ENCODE results near the gene ITPKB. TPM values are rescaled to one million over a fixed set of nuclear protein-coding genes. Genes with fewer than 3 reads are reported as not detected.
"Not testable (repeated sequence)": the region's sequence is repeated elsewhere in the genome, so short reads cannot be mapped to it uniquely, and the experiment has no call there.

ITPKB gene
- total RNA-seq, 2 experiments from 2014 or later, result 40.9 to 43.4 TPM

DNA sequence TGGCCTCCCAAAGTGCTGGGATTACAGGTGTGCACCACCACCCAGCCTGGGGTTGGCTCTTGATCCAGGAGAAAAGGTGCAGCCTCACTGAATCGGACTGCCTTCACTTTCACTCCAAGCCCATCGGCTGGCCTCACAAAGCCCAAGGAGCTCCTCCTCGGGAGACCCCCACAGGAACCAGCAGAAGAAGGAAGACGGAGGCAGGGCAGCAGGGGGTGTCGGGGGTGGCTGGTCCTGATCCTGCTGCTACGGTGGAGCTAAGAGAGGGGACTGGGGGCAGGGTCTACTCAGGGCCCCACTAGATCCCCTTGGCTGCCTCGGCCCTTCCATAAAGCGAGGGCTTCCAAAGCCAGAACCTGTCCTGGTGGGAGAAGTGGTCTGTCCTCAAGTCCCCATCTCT is 96.7 kb downstream of the ITPKB start:
- H3K4me1 Mint-ChIP-seq, result peaks cover 39% of the 10 kb centered on the region
- H3K36me3 Mint-ChIP-seq, result peaks cover 12% of the 10 kb centered on the region
- H3K27ac Mint-ChIP-seq, result peak overlapping the region; percentile 28
- DNase-seq (no peak), ATAC-seq (no peak)
- H3K27me3 Mint-ChIP-seq, result no peaks in the 10 kb centered on the region
- CTCF ChIA-PET, result interaction anchor here (0.9 to 3.7 kb wide), 5 partner anchors 9 to 186 kb away, joined by 3 to 16 read pairs (median 8); no protein-coding TSS in a partner anchor
- H3K4me3 Mint-ChIP-seq, result no peak overlapping the region
- no peaks in the 10 kb centered on the region for H3K9me3 Mint-ChIP-seq (ENCODE audit: low read depth)

DNA sequence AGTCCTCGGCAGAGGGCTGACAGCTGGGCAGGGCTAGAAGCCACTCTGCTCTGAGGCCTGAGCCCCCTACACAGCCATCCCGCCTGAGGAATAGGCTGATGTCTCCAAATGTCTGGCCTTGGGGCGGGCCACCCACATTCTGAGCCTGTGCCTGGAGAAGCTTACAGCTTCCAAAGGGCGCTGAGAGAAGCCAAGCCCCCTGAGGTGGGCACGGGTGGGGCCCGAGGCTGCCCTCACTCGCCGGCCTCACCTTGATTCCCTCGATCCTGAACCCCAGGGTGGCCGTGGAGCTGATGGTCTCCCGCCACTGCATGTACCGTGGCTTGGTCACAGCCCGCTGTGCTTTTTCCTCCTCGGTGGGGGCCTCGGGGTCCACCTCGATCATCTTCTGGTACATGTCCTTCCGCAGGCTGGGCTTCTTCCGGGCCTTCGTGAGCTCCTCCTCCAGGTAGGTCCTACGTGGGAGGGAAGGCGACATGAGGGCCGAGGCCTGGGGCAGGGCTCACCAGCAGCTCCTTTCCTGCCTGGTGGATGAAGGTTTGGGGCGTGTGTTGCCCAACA is 97.3 kb downstream of the ITPKB start:
- ATAC-seq (no peak), DNase-seq (no peak)
- no peaks in the 10 kb centered on the region for H3K27me3 Mint-ChIP-seq
- peaks cover 12% of the 10 kb centered on the region for H3K36me3 Mint-ChIP-seq
- peaks cover 40% of the 10 kb centered on the region for H3K4me1 Mint-ChIP-seq
- CTCF ChIA-PET, result interaction anchor here (0.7 to 3.7 kb wide), 9 partner anchors 8 to 95 kb away, joined by 3 to 16 read pairs (median 3); no protein-coding TSS in a partner anchor
- H3K27ac Mint-ChIP-seq, result no peak overlapping the region
- no peaks in the 10 kb centered on the region for H3K9me3 Mint-ChIP-seq (ENCODE audit: low read depth)
- no peak overlapping the region for H3K4me3 Mint-ChIP-seq

DNA sequence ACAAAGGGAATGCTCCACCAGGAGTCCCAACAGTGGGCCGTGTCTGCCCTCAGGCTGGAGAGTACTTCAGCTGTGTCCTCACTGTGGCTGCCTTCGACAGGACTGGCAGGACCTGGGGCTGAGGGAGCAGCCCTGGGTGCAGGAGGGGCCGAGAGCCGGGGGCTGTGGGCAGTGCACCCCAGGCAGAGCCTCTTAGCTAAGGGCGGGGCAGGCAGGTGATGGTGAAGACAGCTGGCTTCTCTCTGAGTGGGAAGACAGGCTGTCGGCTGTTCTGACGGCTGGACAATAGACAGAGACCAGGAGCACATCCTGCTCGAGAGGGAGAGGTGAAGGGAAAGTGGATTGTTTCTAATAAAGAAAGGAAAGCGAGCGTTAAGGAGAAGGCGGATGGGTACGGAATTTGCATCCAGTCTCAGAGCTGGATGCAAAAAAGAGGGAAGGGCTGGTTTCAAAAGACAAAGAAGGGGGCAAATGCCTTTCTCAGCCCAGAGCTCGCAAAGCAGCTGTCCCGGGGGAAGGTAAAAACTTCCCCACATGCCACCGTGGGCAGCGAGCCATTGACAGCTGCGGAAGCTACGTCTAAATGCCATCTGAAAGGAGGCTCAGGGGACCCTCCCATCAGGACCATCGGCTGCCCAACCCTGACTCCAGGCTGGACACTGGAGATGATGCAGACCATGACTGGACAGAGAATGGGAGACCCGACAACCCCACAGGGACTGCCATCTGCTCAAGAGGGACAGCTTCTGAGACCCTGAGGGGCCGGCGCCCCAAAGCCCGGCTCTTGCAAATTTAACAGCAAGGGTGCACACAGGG is 98.6 kb downstream of the ITPKB start:
- CTCF ChIA-PET, result interaction anchor here (0.6 to 3.7 kb wide), 7 partner anchors 7 to 387 kb away, joined by 3 to 16 read pairs (median 5); no protein-coding TSS in a partner anchor
- H3K4me1 Mint-ChIP-seq, result peaks cover 38% of the 10 kb centered on the region
- no peak overlapping the region for H3K27ac Mint-ChIP-seq
- DNase-seq (no peak), ATAC-seq (no peak)
- no peaks in the 10 kb centered on the region for H3K9me3 Mint-ChIP-seq (ENCODE audit: low read depth)
- no peak overlapping the region for H3K4me3 Mint-ChIP-seq
- peaks cover 11% of the 10 kb centered on the region for H3K36me3 Mint-ChIP-seq
- H3K27me3 Mint-ChIP-seq, result no peaks in the 10 kb centered on the region

DNA sequence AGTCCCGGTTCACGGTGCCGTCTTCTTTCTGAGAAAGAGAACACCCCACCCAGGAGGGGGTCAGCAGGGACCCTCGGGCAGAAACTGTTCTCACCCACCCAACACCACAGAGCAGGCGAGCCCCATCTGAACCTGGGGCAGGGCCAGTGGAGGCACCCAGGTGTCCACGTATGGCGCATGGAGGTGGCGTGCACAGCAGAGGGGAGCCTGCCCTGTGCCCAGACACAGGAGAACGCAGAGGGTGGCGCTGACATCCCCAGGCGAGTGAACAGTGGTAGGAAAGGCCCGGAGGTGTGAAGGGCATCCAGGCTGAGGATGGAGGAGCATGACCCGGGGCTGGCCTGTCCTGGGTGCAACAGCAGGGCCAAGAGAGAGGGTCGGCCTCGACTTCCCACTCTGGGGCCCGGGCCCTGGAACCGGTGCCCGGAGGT is 99.4 kb downstream of the ITPKB start:
- ATAC-seq (no peak), DNase-seq (no peak)
- Mint-ChIP-seq H3K27me3 (no peaks in the 10 kb centered on the region), H3K4me1 (peaks cover 36% of the 10 kb centered on the region), H3K27ac (no peak overlapping the region), H3K4me3 (no peak overlapping the region), H3K36me3 (peaks cover 12% of the 10 kb centered on the region), H3K9me3 (ENCODE audit: low read depth) (no peaks in the 10 kb centered on the region)
- CTCF ChIA-PET, result interaction anchor here (1.1 to 3.7 kb wide), 3 partner anchors 10 to 14 kb away, joined by 3 to 12 read pairs (median 6); no protein-coding TSS in a partner anchor

DNA sequence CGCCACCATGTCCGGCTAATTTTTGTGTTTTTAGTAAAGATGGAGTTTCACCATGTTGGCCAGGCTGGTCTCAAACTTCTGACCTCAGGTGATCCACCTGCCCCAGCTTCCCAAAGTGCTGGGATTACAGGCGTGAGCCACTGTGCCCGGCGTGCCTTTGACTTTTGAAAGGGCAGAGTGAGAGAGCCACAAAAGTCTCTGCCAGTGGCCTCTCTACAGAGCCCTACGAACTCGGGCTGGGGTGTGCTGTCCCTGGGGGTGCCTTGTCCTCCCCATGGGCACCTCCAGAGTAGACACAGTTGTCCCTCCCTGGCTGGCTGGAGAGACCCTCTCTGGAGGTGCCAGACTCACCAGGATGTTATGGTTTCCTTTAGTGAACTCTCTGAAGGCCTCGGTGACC is 99.9 kb downstream of the ITPKB start:
- not testable (repeated sequence) for H3K27me3 Mint-ChIP-seq; H3K9me3 Mint-ChIP-seq (ENCODE audit: low read depth); H3K4me3 Mint-ChIP-seq; H3K27ac Mint-ChIP-seq; ATAC-seq; DNase-seq
- Mint-ChIP-seq H3K36me3 (peaks cover 14% of the 10 kb centered on the region), H3K4me1 (peaks cover 34% of the 10 kb centered on the region)
- CTCF ChIA-PET, result interaction anchor here (0.9 to 1.2 kb wide), 3 partner anchors 11 to 189 kb away, joined by 3 to 4 read pairs (median 3); no protein-coding TSS in a partner anchor

DNA sequence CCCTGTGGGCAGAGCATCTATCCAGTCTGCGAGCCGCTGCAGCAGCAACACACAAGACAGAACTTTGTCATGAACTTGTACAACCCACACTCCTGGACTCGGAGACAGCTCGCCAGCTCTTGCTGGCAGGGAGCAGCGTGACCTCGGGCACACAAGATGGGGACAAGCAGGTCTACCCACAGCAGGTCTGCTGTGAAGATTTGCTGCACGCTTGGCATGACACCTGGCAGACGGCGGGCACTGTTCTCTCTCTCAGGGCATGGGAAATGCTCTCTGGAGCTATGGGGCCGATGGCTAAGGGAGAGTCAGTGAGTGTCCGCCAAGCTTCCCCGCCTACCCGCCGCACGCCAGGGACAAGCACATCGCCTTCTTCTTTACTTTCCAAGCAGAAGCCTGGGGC is 100.5 kb downstream of the ITPKB start:
- CTCF ChIA-PET, result interaction anchor here (0.9 to 1.2 kb wide), 3 partner anchors 11 to 190 kb away, joined by 3 to 4 read pairs (median 3); no protein-coding TSS in a partner anchor
- no peak for DNase-seq
- Mint-ChIP-seq H3K4me3 (no peak overlapping the region), H3K36me3 (peaks cover 14% of the 10 kb centered on the region), H3K27me3 (no peaks in the 10 kb centered on the region), H3K27ac (no peak overlapping the region), H3K9me3 (ENCODE audit: low read depth) (no peaks in the 10 kb centered on the region), H3K4me1 (peaks cover 29% of the 10 kb centered on the region)
- no peak for ATAC-seq

DNA sequence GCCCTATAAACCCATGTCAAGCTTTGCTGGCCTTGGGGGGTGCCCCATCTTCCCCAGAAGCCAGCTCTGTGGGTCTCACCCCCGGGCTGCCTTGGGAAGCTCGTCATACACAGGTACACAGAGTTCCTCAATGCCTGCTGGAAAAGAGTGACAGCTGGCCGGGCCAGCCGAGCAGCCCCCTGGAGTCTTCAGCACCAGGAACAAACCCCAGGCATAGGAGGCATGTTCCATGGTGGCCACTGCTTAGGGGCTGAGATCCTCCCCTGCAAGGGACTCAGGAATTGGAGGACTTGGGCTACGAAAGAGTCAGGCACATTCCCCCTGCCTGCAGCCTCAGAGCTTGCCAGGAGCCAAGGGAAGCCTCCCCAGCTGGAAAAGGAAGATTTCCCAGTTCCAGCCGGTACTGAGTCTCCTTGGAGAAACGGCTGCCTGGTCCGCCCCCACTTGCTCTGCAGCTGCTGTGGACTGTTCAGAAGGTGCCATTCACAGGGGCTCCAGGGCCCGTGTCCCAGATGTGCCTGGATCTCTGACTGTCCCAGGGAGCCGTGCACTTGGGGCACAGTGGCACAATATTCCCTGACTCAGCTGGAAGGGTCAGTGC is 101.0 kb downstream of the ITPKB start:
- peaks cover 13% of the 10 kb centered on the region for H3K36me3 Mint-ChIP-seq
- no peaks in the 10 kb centered on the region for H3K27me3 Mint-ChIP-seq
- peaks cover 27% of the 10 kb centered on the region for H3K4me1 Mint-ChIP-seq

DNA sequence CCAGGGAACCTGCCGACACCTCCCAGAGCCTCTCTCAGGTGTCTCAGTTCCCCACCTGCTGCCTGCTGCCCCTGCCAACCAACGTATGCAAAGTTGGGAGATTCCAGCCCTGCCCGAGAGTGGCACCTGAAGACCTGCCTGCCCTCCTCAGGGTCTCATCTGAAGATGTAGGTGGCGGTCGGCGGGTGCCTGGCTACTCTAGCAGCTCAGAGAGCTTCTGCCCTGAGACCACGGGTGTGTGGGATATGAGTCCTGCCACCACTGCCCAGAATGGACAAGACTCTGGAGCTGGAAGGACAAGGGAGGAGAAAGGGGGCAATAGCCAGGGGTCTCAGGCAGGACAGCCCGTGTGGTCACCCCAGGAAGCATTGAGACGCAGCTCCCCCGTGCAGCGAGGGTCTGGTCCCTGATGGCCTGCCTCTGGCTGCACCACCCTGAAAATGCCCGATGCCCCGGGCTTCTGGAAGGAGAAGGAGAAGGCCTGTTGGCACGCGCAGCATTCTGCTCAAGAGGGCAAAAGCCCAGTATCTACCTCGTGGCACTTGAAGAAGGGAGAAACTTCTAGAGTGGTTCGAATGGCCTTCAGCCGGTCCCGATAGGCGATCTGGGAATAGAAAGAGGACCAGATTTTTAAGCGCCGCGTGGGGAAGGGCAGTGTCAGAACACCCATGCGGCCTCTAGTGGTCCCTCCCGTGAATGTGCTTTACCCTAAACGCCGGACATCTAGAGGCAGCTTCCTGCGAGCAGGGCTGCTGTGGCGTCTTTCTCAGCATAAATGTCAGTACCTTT is 101.7 kb downstream of the ITPKB start:
- Mint-ChIP-seq H3K27me3 (no peaks in the 10 kb centered on the region), H3K4me3 (no peak overlapping the region)

More for the DNA sequence above, 101.0 kb downstream of the ITPKB start:
- Mint-ChIP-seq H3K4me3 (no peak overlapping the region), H3K9me3 (ENCODE audit: low read depth) (no peaks in the 10 kb centered on the region), H3K27ac (no peak overlapping the region)
- DNase-seq (no peak), ATAC-seq (no peak)
- CTCF ChIA-PET, result interaction anchor here (1.1 to 1.2 kb wide), 3 partner anchors 9 to 12 kb away, joined by 3 to 4 read pairs (median 3); no protein-coding TSS in a partner anchor

DNA sequence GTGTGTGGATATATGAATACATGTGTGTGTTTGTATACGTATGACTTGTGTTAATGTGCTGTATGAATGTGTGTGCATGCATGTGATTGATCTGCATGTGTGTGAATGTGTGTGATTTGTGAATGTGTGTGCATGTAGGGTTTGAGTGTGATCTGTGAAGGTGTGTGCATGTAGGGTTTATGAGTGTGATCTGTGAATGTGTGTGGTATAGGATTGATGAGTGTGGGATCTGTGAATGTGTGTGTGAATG is 102.3 kb downstream of the ITPKB start:
- H3K4me1 Mint-ChIP-seq, result peaks cover 28% of the 10 kb centered on the region
- no peak overlapping the region for H3K27ac Mint-ChIP-seq
- H3K9me3 Mint-ChIP-seq (ENCODE audit: low read depth), result no peaks in the 10 kb centered on the region
- no peaks in the 10 kb centered on the region for H3K27me3 Mint-ChIP-seq
- no peak for DNase-seq
- ATAC-seq, result no peak
- H3K36me3 Mint-ChIP-seq, result peaks cover 12% of the 10 kb centered on the region
- CTCF ChIA-PET, result interaction anchor here (0.8 to 1.2 kb wide), 2 partner anchors 7 to 51 kb away, joined by 3 to 5 read pairs; no protein-coding TSS in a partner anchor
- no peak overlapping the region for H3K4me3 Mint-ChIP-seq

More for the DNA sequence above, 101.7 kb downstream of the ITPKB start:
- ATAC-seq (no peak), DNase-seq (no peak)
- peaks cover 13% of the 10 kb centered on the region for H3K36me3 Mint-ChIP-seq
- peaks cover 28% of the 10 kb centered on the region for H3K4me1 Mint-ChIP-seq
- no peak overlapping the region for H3K27ac Mint-ChIP-seq
- CTCF ChIA-PET, result interaction anchor here (0.6 to 1.2 kb wide), 2 partner anchors 8 to 187 kb away, joined by 3 read pairs; no protein-coding TSS in a partner anchor
- H3K9me3 Mint-ChIP-seq (ENCODE audit: low read depth), result no peaks in the 10 kb centered on the region

DNA sequence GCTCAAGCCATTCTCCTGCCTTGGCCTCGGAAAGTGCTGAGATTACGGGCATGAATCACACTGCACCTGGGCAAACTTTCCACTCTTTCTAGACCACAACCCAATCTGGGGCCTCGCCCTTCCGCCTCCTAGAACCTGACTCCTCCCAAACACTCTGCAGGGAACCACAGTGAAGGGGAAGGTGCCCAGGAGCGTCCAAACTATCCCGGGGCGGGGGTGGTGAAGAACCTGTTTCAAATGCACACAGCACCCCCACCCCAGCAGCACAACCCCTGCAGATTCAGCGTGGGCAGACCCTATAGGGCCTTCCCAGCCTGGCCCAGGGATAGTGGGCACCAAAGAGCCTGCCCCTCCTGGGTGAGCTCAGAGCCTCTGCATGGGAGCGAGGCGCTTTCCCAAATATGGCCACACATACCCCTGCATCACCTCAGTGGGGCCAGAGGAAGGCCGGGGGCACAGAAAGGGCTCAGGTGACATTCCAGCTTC is 103.6 kb downstream of the ITPKB start:
- CTCF ChIA-PET, result interaction anchor here (1.1 to 5.8 kb wide), 9 partner anchors 9 to 197 kb away, joined by 3 to 79 read pairs (median 3); no protein-coding TSS in a partner anchor
- Mint-ChIP-seq H3K36me3 (peaks cover 12% of the 10 kb centered on the region), H3K27me3 (no peaks in the 10 kb centered on the region), H3K9me3 (ENCODE audit: low read depth) (no peaks in the 10 kb centered on the region), H3K27ac (peak overlapping the region; percentile 75), H3K4me1 (peaks cover 28% of the 10 kb centered on the region), H3K4me3 (no peak overlapping the region)
- peak; percentile 48 for ATAC-seq
- no peak for DNase-seq

DNA sequence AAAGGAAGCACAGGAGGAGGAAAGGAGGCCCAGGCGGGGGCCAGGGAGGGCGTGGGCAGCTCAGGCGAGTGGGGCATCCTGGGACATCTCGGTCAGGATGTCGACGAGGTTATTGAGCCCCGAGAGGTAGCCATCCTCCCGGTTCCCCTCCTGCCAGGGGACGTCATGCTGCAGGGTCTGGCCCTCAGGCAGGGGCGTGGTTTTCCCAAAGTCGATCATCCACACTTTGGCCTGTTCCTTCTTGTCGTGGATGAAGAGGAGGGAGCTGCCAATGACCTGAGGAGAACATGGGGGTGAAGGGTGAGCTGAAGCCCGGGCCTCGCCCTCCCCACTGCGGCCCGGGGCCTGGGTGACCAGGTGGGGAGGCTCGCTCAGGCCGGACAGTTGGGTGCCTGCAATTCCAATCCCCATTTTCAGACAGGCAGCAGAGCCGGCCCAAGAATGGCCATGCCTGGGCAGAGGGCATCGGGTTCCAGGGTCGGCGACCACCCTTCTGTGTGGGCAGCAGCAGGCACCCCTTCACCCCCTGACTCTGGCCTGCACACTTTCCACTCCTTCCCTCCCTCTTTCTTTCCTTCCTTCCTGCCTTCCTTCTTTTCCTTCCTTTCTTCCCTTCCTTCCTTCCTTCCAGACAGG is 104.4 kb downstream of the ITPKB start:
- CTCF ChIA-PET, result interaction anchor here (1.0 to 5.8 kb wide), 19 partner anchors 7 to 198 kb away, joined by 3 to 79 read pairs (median 4); no protein-coding TSS in a partner anchor
- no peaks in the 10 kb centered on the region for H3K9me3 Mint-ChIP-seq (ENCODE audit: low read depth)
- peak overlapping the region; percentile 75 for H3K27ac Mint-ChIP-seq
- ATAC-seq, result no peak
- H3K4me3 Mint-ChIP-seq, result no peak overlapping the region
- no peak for DNase-seq
- peaks cover 28% of the 10 kb centered on the region for H3K4me1 Mint-ChIP-seq
- no peaks in the 10 kb centered on the region for H3K27me3 Mint-ChIP-seq
- peaks cover 10% of the 10 kb centered on the region for H3K36me3 Mint-ChIP-seq

DNA sequence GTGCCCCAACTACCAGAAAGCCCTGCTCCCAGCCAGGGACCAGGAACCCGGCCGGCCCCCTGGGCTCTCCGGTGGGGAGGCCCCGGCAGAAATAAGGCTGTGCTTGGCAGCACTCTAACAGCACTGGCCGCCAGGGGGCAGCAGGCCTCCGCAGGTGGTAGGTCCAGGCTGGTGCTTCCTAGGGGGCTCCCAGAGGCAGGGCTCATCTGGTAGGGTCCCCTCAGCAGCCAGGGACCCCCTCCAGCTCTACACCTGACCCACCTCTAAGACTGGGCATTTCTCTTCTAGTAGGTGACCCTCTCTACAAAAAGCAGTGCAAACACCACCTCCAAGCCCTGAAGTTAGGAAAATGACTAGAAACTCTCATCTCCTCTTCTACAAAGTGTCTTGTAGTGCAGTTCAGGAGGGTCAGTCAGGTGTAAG is 104.9 kb downstream of the ITPKB start:
- peak; percentile 90 for ATAC-seq
- peak overlapping the region; percentile 17 for H3K27ac Mint-ChIP-seq
- peaks cover 10% of the 10 kb centered on the region for H3K36me3 Mint-ChIP-seq

More for the DNA sequence above, 104.9 kb downstream of the ITPKB start:
- Mint-ChIP-seq H3K4me3 (no peak overlapping the region), H3K27me3 (no peaks in the 10 kb centered on the region), H3K9me3 (ENCODE audit: low read depth) (no peaks in the 10 kb centered on the region), H3K4me1 (peaks cover 28% of the 10 kb centered on the region)
- peak; percentile 84 for DNase-seq
- CTCF ChIA-PET, result interaction anchor here (1.0 to 5.8 kb wide), 22 partner anchors 8 to 199 kb away, joined by 3 to 79 read pairs (median 4); no protein-coding TSS in a partner anchor
